Uterus (tissue), 4 donors: ENCODE data around the gene DAB2. TPM values are rescaled to one million over a fixed set of nuclear protein-coding genes. Genes with fewer than 3 reads are reported as not detected.

ENCODE experiments used
- DNase-seq, 2 donors: peaks; one replicate each; pipeline ENCODE4 v3.0.0-alpha.2; 2019 to 2020
- H3K27ac ChIP-seq, 2 donors: fragments of 200-600 bp; sonication (generic); 1 replicate in 1 of 2; 2 replicates in 1 of 2; pipeline ENCODE4 v1.5.1; 2016 to 2018
- H3K27me3 ChIP-seq, 2 donors: fragments of 200-600 bp; sonication (generic); one replicate each; pipeline ENCODE4 v1.5.1; 2018 to 2019; ENCODE audit warnings: control low read depth in 1 of 2
- H3K36me3 ChIP-seq, 2 donors: fragments of 200-600 bp; sonication (generic); one replicate each; pipeline ENCODE4 v1.5.1; 2019; ENCODE audit warnings: control low read depth in 1 of 2
- H3K4me1 ChIP-seq, 2 donors: fragments of 200-600 bp; sonication (generic); one replicate each; pipeline ENCODE4 v1.5.1; 2018 to 2019; ENCODE audit warnings: control low read depth in 1 of 2
- H3K4me3 ChIP-seq, 2 donors: fragments of 200-600 bp; sonication (generic); 1 replicate in 1 of 2; 2 replicates in 1 of 2; pipeline ENCODE4 v1.5.1; 2018 to 2019; ENCODE audit warnings: mild to moderate bottlenecking in 1 of 2
- H3K9me3 ChIP-seq, 2 donors: fragments of 200-600 bp; sonication (generic); one replicate each; pipeline ENCODE4 v1.5.1; 2019; ENCODE audit warnings: control low read depth in 1 of 2
- CTCF ChIP-seq, 4 experiments: fragments of 200-600 bp in 2 of 4; fragments of 450-650 bp in 2 of 4; sonication (generic) in 2 of 4; IDR thresholded peaks; one replicate each; pipeline ENCODE4 v1.5.1; 2016 to 2019; ENCODE audit warnings: antibody characterized with exemption in 4 of 4, mild to moderate bottlenecking in 2 of 4, moderate library complexity in 1 of 4
- POLR2A ChIP-seq, 2 donors: fragments of 450-650 bp; IDR thresholded peaks; one replicate each; pipeline ENCODE4 v1.6.1; 2016; ENCODE audit warnings: antibody characterized with exemption in 2 of 2, mild to moderate bottlenecking in 1 of 2, moderate library complexity in 1 of 2
- intact Hi-C: fragments of 100-400 bp; cut with DNase I; formaldehyde crosslinking; loops from one replicate; pipeline ENCODE4 v1.15.1; 2023; ENCODE audit warnings: low total_unique reads
- total RNA-seq, 4 donors: library from RNA; depleted of rRNA in 3 of 4; stranded (reverse); fragments of >200 nt in 3 of 4; gene quantifications; one replicate each; pipeline versions ENCODE4 v1.1.0 to v1.2.4, GENCODE V29; 2014 to 2023
- donor health status: DM: yes; HTN: yes; CAD: no.

DAB2 gene
- total RNA-seq, 4 donors from 2014 or later, result 23.1 to 80.1 (median 56.7) TPM

GRCh38 chr5:39428640-39429039, 3.9 kb upstream of the DAB2 start:
- Histone ChIP-seq H3K27ac (no peak overlapping the region), H3K36me3 (no peaks in the 10 kb centered on the region), H3K4me1 (no peaks in the 10 kb centered on the region), H3K27me3 (no peaks in the 10 kb centered on the region), H3K9me3 (no peaks in the 10 kb centered on the region), H3K4me3 (no peak overlapping the region)
- intact Hi-C loops, result no loop called here
- no peak for DNase-seq
- no peak for TF ChIP-seq CTCF (IDR thresholded peaks at IDR 0.05)
- TF ChIP-seq POLR2A (IDR thresholded peaks at IDR 0.05), result no peak

- Histone ChIP-seq H3K4me1 (no peaks in the 10 kb centered on the region), H3K9me3 (no peaks in the 10 kb centered on the region), H3K36me3 (no peaks in the 10 kb centered on the region), H3K27ac (peak overlapping the region in 1 of 2 donors; percentile 95), H3K27me3 (no peaks in the 10 kb centered on the region), H3K4me3 (no peak overlapping the region)
- intact Hi-C loops, result no loop called here
- no peak for DNase-seq
- TF ChIP-seq POLR2A (IDR thresholded peaks at IDR 0.05), result no peak
Measured at GRCh38 chr5:39427633-39428032, 2.9 kb upstream of the DAB2 start.

- Histone ChIP-seq H3K4me1 (no peaks in the 10 kb centered on the region), H3K27ac (peak overlapping the region; percentile 84 to 95), H3K27me3 (no peaks in the 10 kb centered on the region), H3K4me3 (no peak overlapping the region), H3K9me3 (no peaks in the 10 kb centered on the region), H3K36me3 (no peaks in the 10 kb centered on the region)
- DNase-seq, result no peak
- TF ChIP-seq CTCF (IDR thresholded peaks at IDR 0.05) (no peak), POLR2A (IDR thresholded peaks at IDR 0.05) (no peak)
- intact Hi-C loops, result no loop called here
Measured at GRCh38 chr5:39427229-39427628, 2.4 kb upstream of the DAB2 start.

GRCh38 chr5:39426746-39427105, 1.9 kb upstream of the DAB2 start:
- no peaks in the 10 kb centered on the region for H3K36me3 ChIP-seq
- H3K4me1 ChIP-seq, result no peaks in the 10 kb centered on the region
- TF ChIP-seq POLR2A (IDR thresholded peaks at IDR 0.05) (no peak), CTCF (IDR thresholded peaks at IDR 0.05) (no peak)
- H3K4me3 ChIP-seq, result no peak overlapping the region
- DNase-seq, result no peak
- H3K27ac ChIP-seq, result peak overlapping the region; percentile 84 to 95
- H3K27me3 ChIP-seq, result no peaks in the 10 kb centered on the region
- no peaks in the 10 kb centered on the region for H3K9me3 ChIP-seq
- intact Hi-C loops, result no loop called here

GRCh38 chr5:39426051-39426745, 1.4 kb upstream of the DAB2 start:
- DNase-seq, result no peak
- no peak for TF ChIP-seq POLR2A (IDR thresholded peaks at IDR 0.05)
- no peak for TF ChIP-seq CTCF (IDR thresholded peaks at IDR 0.05)
- no peaks in the 10 kb centered on the region for H3K27me3 ChIP-seq
- intact Hi-C loops, result no loop called here
- H3K4me1 ChIP-seq, result no peaks in the 10 kb centered on the region
- H3K36me3 ChIP-seq, result no peaks in the 10 kb centered on the region
- peak overlapping the region; percentile 84 to 95 for H3K27ac ChIP-seq
- H3K9me3 ChIP-seq, result no peaks in the 10 kb centered on the region
- no peak overlapping the region for H3K4me3 ChIP-seq
